ENCODE results near the gene KRT3. TPM values are rescaled to one million over a fixed set of nuclear protein-coding genes. Genes with fewer than 3 reads are reported as not detected.

KRT3 gene
- total and polyA plus RNA-seq, 10 of the 15 experiments (the other 5 are each of a cell fraction or from before 2014, with no cell fraction given): not detected

DNA sequence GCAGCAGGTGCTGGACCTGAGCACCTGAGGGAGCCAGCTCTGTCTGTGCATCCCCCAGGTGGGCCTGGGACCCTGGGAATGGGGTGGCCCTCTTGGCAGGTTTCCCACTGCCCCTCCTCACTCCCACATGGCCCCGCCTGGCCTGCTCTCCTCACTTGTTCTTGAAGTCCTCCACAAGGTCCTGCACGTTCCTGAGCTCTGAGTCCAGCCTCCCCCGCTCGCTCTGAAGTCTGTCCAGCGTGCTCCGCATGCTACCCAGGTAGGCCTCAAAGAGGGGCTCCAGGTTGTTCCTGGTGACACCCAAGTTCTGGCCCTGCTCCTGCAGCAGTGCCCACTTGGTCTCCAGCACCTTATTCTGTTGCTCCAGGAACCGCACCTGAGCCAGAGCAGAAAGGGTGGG, 35.3 kb upstream of the KRT3 start (continued):
- TF ChIP-seq, protein P1, sequence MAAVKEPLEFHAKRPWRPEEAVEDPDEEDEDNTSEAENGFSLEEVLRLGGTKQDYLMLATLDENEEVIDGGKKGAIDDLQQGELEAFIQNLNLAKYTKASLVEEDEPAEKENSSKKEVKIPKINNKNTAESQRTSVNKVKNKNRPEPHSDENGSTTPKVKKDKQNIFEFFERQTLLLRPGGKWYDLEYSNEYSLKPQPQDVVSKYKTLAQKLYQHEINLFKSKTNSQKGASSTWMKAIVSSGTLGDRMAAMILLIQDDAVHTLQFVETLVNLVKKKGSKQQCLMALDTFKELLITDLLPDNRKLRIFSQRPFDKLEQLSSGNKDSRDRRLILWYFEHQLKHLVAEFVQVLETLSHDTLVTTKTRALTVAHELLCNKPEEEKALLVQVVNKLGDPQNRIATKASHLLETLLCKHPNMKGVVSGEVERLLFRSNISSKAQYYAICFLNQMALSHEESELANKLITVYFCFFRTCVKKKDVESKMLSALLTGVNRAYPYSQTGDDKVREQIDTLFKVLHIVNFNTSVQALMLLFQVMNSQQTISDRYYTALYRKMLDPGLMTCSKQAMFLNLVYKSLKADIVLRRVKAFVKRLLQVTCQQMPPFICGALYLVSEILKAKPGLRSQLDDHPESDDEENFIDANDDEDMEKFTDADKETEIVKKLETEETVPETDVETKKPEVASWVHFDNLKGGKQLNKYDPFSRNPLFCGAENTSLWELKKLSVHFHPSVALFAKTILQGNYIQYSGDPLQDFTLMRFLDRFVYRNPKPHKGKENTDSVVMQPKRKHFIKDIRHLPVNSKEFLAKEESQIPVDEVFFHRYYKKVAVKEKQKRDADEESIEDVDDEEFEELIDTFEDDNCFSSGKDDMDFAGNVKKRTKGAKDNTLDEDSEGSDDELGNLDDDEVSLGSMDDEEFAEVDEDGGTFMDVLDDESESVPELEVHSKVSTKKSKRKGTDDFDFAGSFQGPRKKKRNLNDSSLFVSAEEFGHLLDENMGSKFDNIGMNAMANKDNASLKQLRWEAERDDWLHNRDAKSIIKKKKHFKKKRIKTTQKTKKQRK (IDR thresholded peaks at IDR 0.05; ENCODE audit: low read depth, low read length): no peak
- TF ChIP-seq, protein P2, sequence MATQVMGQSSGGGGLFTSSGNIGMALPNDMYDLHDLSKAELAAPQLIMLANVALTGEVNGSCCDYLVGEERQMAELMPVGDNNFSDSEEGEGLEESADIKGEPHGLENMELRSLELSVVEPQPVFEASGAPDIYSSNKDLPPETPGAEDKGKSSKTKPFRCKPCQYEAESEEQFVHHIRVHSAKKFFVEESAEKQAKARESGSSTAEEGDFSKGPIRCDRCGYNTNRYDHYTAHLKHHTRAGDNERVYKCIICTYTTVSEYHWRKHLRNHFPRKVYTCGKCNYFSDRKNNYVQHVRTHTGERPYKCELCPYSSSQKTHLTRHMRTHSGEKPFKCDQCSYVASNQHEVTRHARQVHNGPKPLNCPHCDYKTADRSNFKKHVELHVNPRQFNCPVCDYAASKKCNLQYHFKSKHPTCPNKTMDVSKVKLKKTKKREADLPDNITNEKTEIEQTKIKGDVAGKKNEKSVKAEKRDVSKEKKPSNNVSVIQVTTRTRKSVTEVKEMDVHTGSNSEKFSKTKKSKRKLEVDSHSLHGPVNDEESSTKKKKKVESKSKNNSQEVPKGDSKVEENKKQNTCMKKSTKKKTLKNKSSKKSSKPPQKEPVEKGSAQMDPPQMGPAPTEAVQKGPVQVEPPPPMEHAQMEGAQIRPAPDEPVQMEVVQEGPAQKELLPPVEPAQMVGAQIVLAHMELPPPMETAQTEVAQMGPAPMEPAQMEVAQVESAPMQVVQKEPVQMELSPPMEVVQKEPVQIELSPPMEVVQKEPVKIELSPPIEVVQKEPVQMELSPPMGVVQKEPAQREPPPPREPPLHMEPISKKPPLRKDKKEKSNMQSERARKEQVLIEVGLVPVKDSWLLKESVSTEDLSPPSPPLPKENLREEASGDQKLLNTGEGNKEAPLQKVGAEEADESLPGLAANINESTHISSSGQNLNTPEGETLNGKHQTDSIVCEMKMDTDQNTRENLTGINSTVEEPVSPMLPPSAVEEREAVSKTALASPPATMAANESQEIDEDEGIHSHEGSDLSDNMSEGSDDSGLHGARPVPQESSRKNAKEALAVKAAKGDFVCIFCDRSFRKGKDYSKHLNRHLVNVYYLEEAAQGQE (IDR thresholded peaks at IDR 0.05; ENCODE audit: low read depth, low read length): no peak
- TF ChIP-seq RAD51 (IDR thresholded peaks at IDR 0.05) (no peak), CEBPB (IDR thresholded peaks at IDR 0.05; ENCODE audit: borderline replicate concordance in 1 of 2, low read depth in 2 of 2, low read length in 2 of 2) (no peak), YBX1 (IDR thresholded peaks at IDR 0.05) (no peak), RELA (IDR thresholded peaks at IDR 0.05; ENCODE audit: borderline replicate concordance, partially characterized antibody) (no peak), FOS (IDR thresholded peaks at IDR 0.05; ENCODE audit: borderline replicate concordance, extremely low read depth, insufficient read length) (no peak), SMARCA5 (IDR thresholded peaks at IDR 0.05) (no peak), HDAC6 (IDR thresholded peaks at IDR 0.05; ENCODE audit: unreplicated experiment) (no peak)
- TF ChIP-seq, protein P3, sequence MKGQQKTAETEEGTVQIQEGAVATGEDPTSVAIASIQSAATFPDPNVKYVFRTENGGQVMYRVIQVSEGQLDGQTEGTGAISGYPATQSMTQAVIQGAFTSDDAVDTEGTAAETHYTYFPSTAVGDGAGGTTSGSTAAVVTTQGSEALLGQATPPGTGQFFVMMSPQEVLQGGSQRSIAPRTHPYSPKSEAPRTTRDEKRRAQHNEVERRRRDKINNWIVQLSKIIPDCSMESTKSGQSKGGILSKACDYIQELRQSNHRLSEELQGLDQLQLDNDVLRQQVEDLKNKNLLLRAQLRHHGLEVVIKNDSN (IDR thresholded peaks at IDR 0.05; ENCODE audit: borderline replicate concordance, extremely low read length, insufficient read depth, low read depth, low read length): no peak

Data from GM12878 (cell line).